IMR-90 (cell line): ENCODE data around the gene KCNK3. TPM values are rescaled to one million over a fixed set of nuclear protein-coding genes. Genes with fewer than 3 reads are reported as not detected.

Source experiments
- ATAC-seq: fragments of 200-7000 bp; cut with Tn5 transposase; 2 replicates; pipeline ENCODE4 v1.9.1; 2020; ENCODE audit warnings: low read depth, mild to moderate bottlenecking, moderate library complexity
- BruUV-seq: library from RNA; stranded (reverse); fragments of 400-500 nt; replicated peaks from 2 replicates; lab custom pipeline; 2021; lab: Mats Ljungman, UMichigan
- CTCF ChIA-PET: fragments of 300-600 bp; formaldehyde crosslinking; extraction: SDS; loops from one replicate; lab custom pipeline; 2021; ENCODE audit warnings: antibody characterized with exemption; lab: Yijun Ruan, JAX
- POLR2A ChIA-PET: fragments of 300-600 bp; sonication (Branson Sonifier 250); formaldehyde crosslinking; loops from one replicate; lab custom pipeline; 2022; ENCODE audit warnings: antibody characterized with exemption; ENCODE audit not compliant: unreplicated experiment; lab: Charles Lee
- DNase-seq: peaks from one replicate; pipeline ENCODE4 v3.0.0; 2013
- H2AFZ ChIP-seq: replicated peaks from 2 replicates; pipeline ENCODE3; 2013; ENCODE audit warnings: low read length, mild to moderate bottlenecking; ENCODE audit not compliant: poor library complexity
- H2AK5ac ChIP-seq: 2 replicates; pipeline ENCODE4 v1.6.1; 2013; ENCODE audit warnings: low read depth, low read length, inconsistent platforms
- H2AK9ac ChIP-seq: replicated peaks from 2 replicates; pipeline ENCODE3; 2013; ENCODE audit warnings: mild to moderate bottlenecking, low read depth, low read length, moderate library complexity; ENCODE audit not compliant: poor library complexity
- H2BK120ac ChIP-seq: 2 replicates; pipeline ENCODE4 v1.6.1; 2013; ENCODE audit warnings: low read depth, low read length, inconsistent platforms
- H2BK15ac ChIP-seq: 3 replicates; pipeline ENCODE4 v1.6.1; 2013; ENCODE audit warnings: low read depth, low read length, inconsistent platforms
- H2BK20ac ChIP-seq: 2 replicates; pipeline ENCODE4 v1.6.1; 2013; ENCODE audit warnings: low read depth, mild to moderate bottlenecking, inconsistent platforms, low read length, moderate library complexity
- H2BK5ac ChIP-seq: 2 replicates; pipeline ENCODE4 v1.6.1; 2013; ENCODE audit warnings: mild to moderate bottlenecking, low read depth, low read length, inconsistent platforms; ENCODE audit not compliant: poor library complexity, severe bottlenecking
- H3K14ac ChIP-seq: replicated peaks from 2 replicates; pipeline ENCODE4 v1.6.1; 2013; ENCODE audit warnings: low read depth, low read length, inconsistent platforms
- H3K18ac ChIP-seq: 2 replicates; pipeline ENCODE4 v1.6.1; 2013; ENCODE audit warnings: low read depth, low read length, control low read depth
- H3K23ac ChIP-seq: 2 replicates; pipeline ENCODE4 v1.6.1; 2013; ENCODE audit warnings: low read depth, low read length, inconsistent platforms
- H3K27ac ChIP-seq: 2 replicates; pipeline ENCODE4 v1.5.1; 2013; ENCODE audit warnings: mild to moderate bottlenecking, control low read depth, low read length; ENCODE audit not compliant: insufficient read depth
- H3K27me3 ChIP-seq: 2 replicates; pipeline ENCODE4 v1.6.1; 2013; ENCODE audit warnings: low read length; ENCODE audit not compliant: control insufficient read depth, insufficient read depth
- H3K36me3 ChIP-seq: 2 replicates; pipeline ENCODE4 v1.6.1; 2013; ENCODE audit warnings: low read length, mixed read lengths; ENCODE audit not compliant: control insufficient read depth, insufficient read depth
- H3K4ac ChIP-seq: 2 replicates; pipeline ENCODE4 v1.6.1; 2013; ENCODE audit warnings: low read depth, low read length, inconsistent platforms
- H3K4me1 ChIP-seq: 2 replicates; pipeline ENCODE4 v1.6.1; 2013; ENCODE audit warnings: low read length, mixed read lengths; ENCODE audit not compliant: control insufficient read depth, insufficient read depth
- H3K4me2 ChIP-seq: 2 replicates; pipeline ENCODE4 v1.6.1; 2013; ENCODE audit warnings: low read depth, mild to moderate bottlenecking, control low read depth, low read length, moderate library complexity
- H3K4me3 ChIP-seq: 2 replicates; pipeline ENCODE4 v1.5.1; 2013; ENCODE audit warnings: low read depth, mild to moderate bottlenecking, control low read depth, low read length, moderate library complexity; ENCODE audit not compliant: insufficient read depth
- H3K56ac ChIP-seq: 2 replicates; pipeline ENCODE4 v1.6.1; 2013; ENCODE audit warnings: low read length, inconsistent platforms; ENCODE audit not compliant: insufficient read depth; ENCODE audit errors: extremely low read depth
- H3K79me1 ChIP-seq, 2 experiments: 2 replicates each; pipeline ENCODE4 v1.6.1; 2013; ENCODE audit warnings: low read length in 2 of 2, inconsistent platforms in 1 of 2, low read depth in 1 of 2
- H3K9ac ChIP-seq: 2 replicates; pipeline ENCODE4 v1.6.1; 2013; ENCODE audit warnings: low read depth, low read length, control low read depth
- H3K9me1 ChIP-seq: 2 replicates; pipeline ENCODE4 v1.6.1; 2013; ENCODE audit warnings: low read length, inconsistent platforms; ENCODE audit not compliant: insufficient read depth
- H3K9me3 ChIP-seq: 2 replicates; pipeline ENCODE4 v1.6.1; 2013; ENCODE audit warnings: low read length; ENCODE audit not compliant: control insufficient read depth, insufficient read depth
- H4K20me1 ChIP-seq: 2 replicates; pipeline ENCODE4 v1.6.1; 2013; ENCODE audit warnings: low read length, inconsistent platforms; ENCODE audit not compliant: insufficient read depth
- H4K5ac ChIP-seq: 2 replicates; pipeline ENCODE4 v1.6.1; 2013; ENCODE audit warnings: mild to moderate bottlenecking, low read depth, low read length, control low read depth
- H4K8ac ChIP-seq, 2 experiments: 2 replicates each; pipeline ENCODE4 v1.6.1; 2013; ENCODE audit warnings: low read depth in 2 of 2, low read length in 2 of 2, control low read depth in 1 of 2, inconsistent platforms in 1 of 2
- H4K91ac ChIP-seq: 2 replicates; pipeline ENCODE4 v1.6.1; 2013; ENCODE audit warnings: low read depth, low read length, inconsistent platforms; ENCODE audit not compliant: insufficient read depth
- BHLHE40 ChIP-seq: fragments of 150-350 bp; IDR thresholded peaks from 2 replicates; pipeline ENCODE4 v1.6.1; 2016; ENCODE audit warnings: mild to moderate bottlenecking, low read depth, low read length
- CEBPB ChIP-seq: IDR thresholded peaks from 2 replicates; pipeline ENCODE4 v1.6.1; 2012; ENCODE audit warnings: low read depth, low read length, improper control_type of control experiment
- CHD1 ChIP-seq: IDR thresholded peaks from 2 replicates; pipeline ENCODE4 v1.6.1; 2012; ENCODE audit warnings: low read depth, low read length, improper control_type of control experiment
- CTCF ChIP-seq: conservative IDR thresholded peaks from 2 replicates; pipeline ENCODE4 v1.5.1; 2012; ENCODE audit warnings: mild to moderate bottlenecking, low read depth, low read length, improper control_type of control experiment
- FOS ChIP-seq: fragments of 150-350 bp; IDR thresholded peaks from 2 replicates; pipeline ENCODE4 v1.6.1; 2016; ENCODE audit warnings: low read depth, low read length
- MAFK ChIP-seq: IDR thresholded peaks from 2 replicates; pipeline ENCODE4 v1.6.1; 2012; ENCODE audit warnings: low read depth, low read length, improper control_type of control experiment
- MAZ ChIP-seq: IDR thresholded peaks from 2 replicates; pipeline ENCODE4 v1.6.1; 2012; ENCODE audit warnings: low read depth, mild to moderate bottlenecking, low read length, improper control_type of control experiment, moderate library complexity, borderline replicate concordance
- MXI1 ChIP-seq: IDR thresholded peaks from 2 replicates; pipeline ENCODE4 v1.6.1; 2012; ENCODE audit warnings: low read depth, mild to moderate bottlenecking, low read length, moderate library complexity, borderline replicate concordance
- NFE2L2 ChIP-seq: fragments of 150-350 bp; IDR thresholded peaks from 2 replicates; pipeline ENCODE4 v1.6.1; 2016; ENCODE audit warnings: low read depth, mild to moderate bottlenecking, low read length
- POLR2A ChIP-seq: IDR thresholded peaks from 2 replicates; pipeline ENCODE4 v1.6.1; 2012; ENCODE audit warnings: mild to moderate bottlenecking, low read depth, low read length
- RAD21 ChIP-seq: IDR thresholded peaks from 2 replicates; pipeline ENCODE4 v1.6.1; 2012; ENCODE audit warnings: low read length, improper control_type of control experiment
- RCOR1 ChIP-seq: IDR thresholded peaks from 2 replicates; pipeline ENCODE4 v1.6.1; 2012; ENCODE audit warnings: mild to moderate bottlenecking, low read length, improper control_type of control experiment; ENCODE audit not compliant: insufficient replicate concordance
- RFX5 ChIP-seq: IDR thresholded peaks from 2 replicates; pipeline ENCODE4 v1.8.0; 2012; ENCODE audit warnings: low read depth, mild to moderate bottlenecking, low read length, moderate library complexity
- SMC3 ChIP-seq: fragments of 150-350 bp; IDR thresholded peaks from 2 replicates; pipeline ENCODE4 v1.6.1; 2016; ENCODE audit warnings: low read depth, mild to moderate bottlenecking, antibody characterized with exemption, low read length, moderate library complexity
- WGBS, 2 experiments: methylation state at CpG; one replicate each; pipeline versions ENCODE4 v1.1.5 to v1.1.7; 2013; ENCODE audit warnings: missing lambda C conversion rate in 2 of 2; ENCODE audit not compliant: insufficient read length in 1 of 2; ENCODE audit errors: extremely low coverage in 2 of 2; 5-methylcytosine and 5-hydroxymethylcytosine counted together
- dilution Hi-C: fragments of 300-500 bp; cut with HindIII; formaldehyde crosslinking; loops from one replicate; pipeline ENCODE4 v1.14.3; 2018; ENCODE audit warnings: low sequenced_read_pairs; ENCODE audit not compliant: unreplicated experiment
- in situ Hi-C: fragments of 300-500 bp; cut with MboI; formaldehyde crosslinking; loops from 3 replicates; pipeline ENCODE4 v1.14.3; 2019; ENCODE audit warnings: low sequenced_read_pairs, inconsistent platforms, mixed read lengths
- intact Hi-C: fragments of 100-400 bp; cut with micrococcal nuclease; formaldehyde crosslinking; loops from 2 replicates; pipeline ENCODE4 v1.10.0; 2022
- polyA plus RNA-seq, 3 experiments: library from polyadenylated mRNA; depleted of rRNA; stranded (reverse); fragments of >200 nt; gene quantifications; 2 replicates each; pipeline ENCODE4 v1.2.3, GENCODE V29; 2012; ENCODE audit warnings: low replicate concordance in 1 of 3
- total RNA-seq: library from RNA; depleted of rRNA; stranded (reverse); fragments of >200 nt; gene quantifications from 2 replicates; pipeline ENCODE4 v1.2.3, GENCODE V29; 2012
- TF ChIP-seq, protein P1 (sequence below): fragments of 150-350 bp; IDR thresholded peaks from 2 replicates; pipeline ENCODE4 v1.6.1; 2017; ENCODE audit warnings: mild to moderate bottlenecking, antibody characterized with exemption, low read length, low read depth

KCNK3 gene
- total and polyA plus RNA-seq, 2 of the 4 experiments (the other 2 are of a cell fraction) = under 0.01 to 0.03 TPM

- TF ChIP-seq BHLHE40 = no peak
Measured at GRCh38 chr2:26730549-26731344, 38.2 kb downstream of the KCNK3 start (continued).

GRCh38 chr2:26731714-26732113 lies 39.2 kb downstream of the KCNK3 start:
- H2BK15ac ChIP-seq = no peak overlapping the region
- no peak overlapping the region for H3K4ac ChIP-seq
- dilution Hi-C loops = no loop called here
- H4K8ac ChIP-seq = no peak overlapping the region
- in situ Hi-C loops = no loop called here
- H3K4me1 ChIP-seq = no peaks in the 10 kb centered on the region
- no TSS peak for BruUV-seq
- ATAC-seq (no peak), DNase-seq (no peak)
- H3K4me2 ChIP-seq = no peak overlapping the region
- ChIA-PET CTCF (no interaction called here), POLR2A (no interaction called here)
- H2BK20ac ChIP-seq = no peak overlapping the region
- no peak overlapping the region for H2AK9ac ChIP-seq
- H3K9me1 ChIP-seq = no peaks in the 10 kb centered on the region
- H3K23ac ChIP-seq = no peak overlapping the region
- H3K18ac ChIP-seq = no peak overlapping the region
- no peak overlapping the region for H3K56ac ChIP-seq
- H4K20me1 ChIP-seq = no peaks in the 10 kb centered on the region
- no peak overlapping the region for H3K4me3 ChIP-seq
- no peak overlapping the region for H2BK120ac ChIP-seq
- H4K5ac ChIP-seq = no peak overlapping the region
- H3K9ac ChIP-seq = no peak overlapping the region
- no peak overlapping the region for H2AFZ ChIP-seq
- peaks cover 27% of the 10 kb centered on the region; the same call in 1 of the 2 replicates for H3K27me3 ChIP-seq
- H3K14ac ChIP-seq = no peak overlapping the region
- H3K36me3 ChIP-seq = no peaks in the 10 kb centered on the region
- H3K79me1 ChIP-seq = no peaks in the 10 kb centered on the region
- no peak overlapping the region for H3K27ac ChIP-seq
- H4K91ac ChIP-seq = no peak overlapping the region
- H2BK5ac ChIP-seq = no peak overlapping the region
- intact Hi-C loops = no loop called here
- no peak overlapping the region for H2AK5ac ChIP-seq
- H3K9me3 ChIP-seq = no peaks in the 10 kb centered on the region
- 70% methylated on average over 2 of the region's 4 CpGs; no CpG with 5 or more reads in 1 of the 2 experiments for WGBS, 2 experiments
- TF ChIP-seq RAD21 (no peak), RFX5 (no peak), CEBPB (no peak), POLR2A (no peak), MAZ (no peak), BHLHE40 (no peak), SMC3 (no peak), RCOR1 (no peak), CHD1 (no peak), NFE2L2 (no peak), MXI1 (no peak), CTCF (no peak), FOS (no peak), MAFK (no peak)
- TF ChIP-seq, protein P1, sequence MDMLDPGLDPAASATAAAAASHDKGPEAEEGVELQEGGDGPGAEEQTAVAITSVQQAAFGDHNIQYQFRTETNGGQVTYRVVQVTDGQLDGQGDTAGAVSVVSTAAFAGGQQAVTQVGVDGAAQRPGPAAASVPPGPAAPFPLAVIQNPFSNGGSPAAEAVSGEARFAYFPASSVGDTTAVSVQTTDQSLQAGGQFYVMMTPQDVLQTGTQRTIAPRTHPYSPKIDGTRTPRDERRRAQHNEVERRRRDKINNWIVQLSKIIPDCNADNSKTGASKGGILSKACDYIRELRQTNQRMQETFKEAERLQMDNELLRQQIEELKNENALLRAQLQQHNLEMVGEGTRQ = no peak
